CD4-positive, alpha-beta T cell (primary cell): ENCODE data around the gene RXFP4. TPM values are rescaled to one million over a fixed set of nuclear protein-coding genes. Genes with fewer than 3 reads are reported as not detected.

ENCODE experiments used
- ATAC-seq: fragments of 200-7000 bp; cut with Tn5 transposase; one replicate; pipeline ENCODE4 v1.10.0; 2022; ENCODE audit warnings: mild to moderate bottlenecking; ENCODE audit not compliant: poor library complexity
- CTCF ChIA-PET: fragments of 350-600 bp; sonication (Branson Sonifier 250); formaldehyde crosslinking; loops from one replicate; lab custom pipeline; 2021; ENCODE audit warnings: antibody characterized with exemption, inconsistent platforms; lab: Charles Lee
- POLR2A ChIA-PET: fragments of 350-600 bp; sonication (Branson Sonifier 250); formaldehyde crosslinking; loops from one replicate; lab custom pipeline; 2021; ENCODE audit warnings: antibody characterized with exemption, inconsistent platforms; lab: Charles Lee
- DNase-seq, 14 experiments: peaks; one replicate each; pipeline ENCODE4 v3.0.0-alpha.2; 2013 to 2020; ENCODE audit warnings: mixed read lengths in 2 of 14
- H3K27ac ChIP-seq, 2 donors: one replicate each; pipeline versions ENCODE4 v1.5.1 to v1.7.0; 2013; ENCODE audit warnings: low read length in 2 of 2, low read depth in 1 of 2, mild to moderate bottlenecking in 1 of 2
- H3K27me3 ChIP-seq, 2 experiments: 1 replicate in 1 of 2; 2 replicates in 1 of 2; pipeline versions ENCODE4 v1.6.1 to v1.7.0; 2013; ENCODE audit warnings: low read length in 2 of 2, control low read depth in 1 of 2, mild to moderate bottlenecking in 1 of 2, moderate library complexity in 1 of 2; ENCODE audit not compliant: insufficient read depth in 2 of 2, control insufficient read depth in 1 of 2
- H3K36me3 ChIP-seq: one replicate; pipeline ENCODE4 v1.6.1; 2013; ENCODE audit warnings: low read length, control low read depth; ENCODE audit not compliant: insufficient read depth
- H3K4me1 ChIP-seq: one replicate; pipeline ENCODE4 v1.6.1; 2013; ENCODE audit warnings: low read length, control low read depth; ENCODE audit not compliant: insufficient read depth
- H3K4me3 ChIP-seq: one replicate; pipeline ENCODE4 v1.5.1; 2013; ENCODE audit warnings: mild to moderate bottlenecking, low read length, moderate library complexity
- H3K9me3 ChIP-seq, 2 experiments: 1 replicate in 1 of 2; 2 replicates in 1 of 2; pipeline versions ENCODE4 v1.6.1 to v1.7.0; 2013; ENCODE audit warnings: low read length in 2 of 2, mild to moderate bottlenecking in 2 of 2, control low read depth in 1 of 2, moderate library complexity in 1 of 2; ENCODE audit not compliant: control insufficient read depth in 1 of 2, insufficient read depth in 1 of 2
- H3K27ac Mint-ChIP-seq: one replicate; pipeline ENCODE4 v1.8.0; 2020; ENCODE audit warnings: mixed read lengths
- H3K27me3 Mint-ChIP-seq: one replicate; pipeline ENCODE4 v1.8.0; 2021; ENCODE audit warnings: mixed read lengths
- H3K36me3 Mint-ChIP-seq: one replicate; pipeline ENCODE4 v1.8.0; 2021; ENCODE audit warnings: low read depth, mixed read lengths
- H3K4me1 Mint-ChIP-seq: one replicate; pipeline ENCODE4 v1.8.0; 2021; ENCODE audit warnings: low read depth, mixed read lengths
- H3K4me3 Mint-ChIP-seq: one replicate; pipeline ENCODE4 v1.8.0; 2020; ENCODE audit warnings: mild to moderate bottlenecking, mixed read lengths
- H3K9me3 Mint-ChIP-seq: one replicate; pipeline ENCODE4 v1.8.0; 2020; ENCODE audit warnings: mixed read lengths
- intact Hi-C, 2 experiments: fragments of 100-400 bp; cut with DNase I in 1 of 2; cut with micrococcal nuclease in 1 of 2; formaldehyde crosslinking; loops; one replicate each; pipeline versions ENCODE4 v1.15.1 to v1.9.0; 2023 to 2025; cut with DNase I, micrococcal nuclease
- microRNA-seq: library from miRNA; unstranded; fragments of <30 nt; microRNA quantifications from one replicate; pipeline ENCODE4 v1.2.0, GENCODE V29; 2021; ENCODE audit warnings: borderline microRNAs expressed, borderline replicate concordance
- total RNA-seq, 174 experiments: library from RNA in 2 of 174; stranded (reverse) in 2 of 174; gene quantifications; one replicate each; pipeline ENCODE4 v1.2.3 and lab custom pipeline; 2021 to 2026
- TF ChIP-seq, protein P1 (sequence below): fragments of 200-600 bp; IDR thresholded peaks from one replicate; pipeline ENCODE4 v1.8.0; 2022; ENCODE audit warnings: antibody characterized with exemption, mild to moderate bottlenecking

RXFP4 gene
- total RNA-seq, 2 experiments from 2014 or later: not detected

DNA sequence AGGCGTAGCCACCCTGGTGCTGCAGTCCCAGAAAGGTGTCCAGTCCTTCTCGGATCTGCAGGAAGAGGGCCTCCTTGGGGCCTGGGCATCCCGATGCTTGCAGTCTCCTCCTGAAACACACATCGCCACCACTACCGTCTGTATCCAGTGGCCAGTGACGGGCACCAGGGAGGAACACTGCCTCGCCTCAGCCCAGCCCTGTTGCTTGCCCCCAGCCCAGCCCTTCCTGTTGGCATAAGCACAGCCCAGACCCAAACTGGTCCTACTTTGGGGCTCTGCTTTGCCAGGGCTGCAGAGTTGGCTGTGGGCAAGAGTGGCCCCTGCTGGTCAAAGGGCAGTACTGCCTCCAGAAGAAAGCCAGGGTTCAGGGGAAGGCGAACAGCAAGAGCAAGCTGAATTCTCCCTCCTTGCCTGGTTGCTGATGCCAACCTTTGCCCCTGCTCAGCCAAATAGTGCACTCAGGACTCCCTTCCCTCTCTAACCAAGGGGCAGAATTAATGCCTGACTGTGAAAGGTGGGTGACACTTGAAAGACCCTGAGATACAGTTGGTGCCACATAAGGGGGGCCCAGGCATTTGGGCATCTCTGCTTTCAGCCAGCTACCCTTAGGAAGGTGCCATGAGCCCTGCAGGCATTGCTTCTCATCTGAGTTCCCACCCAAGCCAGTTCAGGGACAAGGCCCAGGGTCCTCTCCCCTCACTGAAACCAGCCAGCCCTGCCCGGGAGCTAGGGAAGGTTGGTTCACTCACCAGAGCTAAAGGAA lies 48.0 kb downstream of the RXFP4 start:
- TF ChIP-seq, protein P1, sequence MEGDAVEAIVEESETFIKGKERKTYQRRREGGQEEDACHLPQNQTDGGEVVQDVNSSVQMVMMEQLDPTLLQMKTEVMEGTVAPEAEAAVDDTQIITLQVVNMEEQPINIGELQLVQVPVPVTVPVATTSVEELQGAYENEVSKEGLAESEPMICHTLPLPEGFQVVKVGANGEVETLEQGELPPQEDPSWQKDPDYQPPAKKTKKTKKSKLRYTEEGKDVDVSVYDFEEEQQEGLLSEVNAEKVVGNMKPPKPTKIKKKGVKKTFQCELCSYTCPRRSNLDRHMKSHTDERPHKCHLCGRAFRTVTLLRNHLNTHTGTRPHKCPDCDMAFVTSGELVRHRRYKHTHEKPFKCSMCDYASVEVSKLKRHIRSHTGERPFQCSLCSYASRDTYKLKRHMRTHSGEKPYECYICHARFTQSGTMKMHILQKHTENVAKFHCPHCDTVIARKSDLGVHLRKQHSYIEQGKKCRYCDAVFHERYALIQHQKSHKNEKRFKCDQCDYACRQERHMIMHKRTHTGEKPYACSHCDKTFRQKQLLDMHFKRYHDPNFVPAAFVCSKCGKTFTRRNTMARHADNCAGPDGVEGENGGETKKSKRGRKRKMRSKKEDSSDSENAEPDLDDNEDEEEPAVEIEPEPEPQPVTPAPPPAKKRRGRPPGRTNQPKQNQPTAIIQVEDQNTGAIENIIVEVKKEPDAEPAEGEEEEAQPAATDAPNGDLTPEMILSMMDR: peak; percentile 91
- ATAC-seq (peak; percentile 100), DNase-seq (peak; percentile 67 to 89 (median 76))
- H3K4me1 Mint-ChIP-seq: peaks cover 11% of the 10 kb centered on the region
- ChIA-PET CTCF (interaction anchor here (0.6 to 1.8 kb wide), 26 partner anchors 9 to 114 kb away, joined by 3 to 13 read pairs (median 4); partner anchors contain the start of genes ARHGEF2, KHDC4 and RIT1), POLR2A (interaction anchor here (0.6 to 1.8 kb wide), 11 partner anchors 13 to 68 kb away, joined by 3 to 13 read pairs (median 4); partner anchors contain the start of gene KHDC4)
- no peak overlapping the region for H3K27ac ChIP-seq
- no peaks in the 10 kb centered on the region for H3K36me3 Mint-ChIP-seq
- peaks cover 15% of the 10 kb centered on the region for H3K4me1 ChIP-seq
- H3K27ac Mint-ChIP-seq: no peak overlapping the region
- H3K9me3 ChIP-seq: no peaks in the 10 kb centered on the region
- intact Hi-C loops: loop anchor here (1.0 to 2.0 kb wide), 4 partner anchors 11 to 55 kb away; partner anchors contain the start of genes ARHGEF2 (in 1 of the 2) and KHDC4 (in 1 of the 2)
- H3K36me3 ChIP-seq: no peaks in the 10 kb centered on the region
- no peak overlapping the region for H3K4me3 ChIP-seq
- no peaks in the 10 kb centered on the region for H3K27me3 ChIP-seq
- H3K27me3 Mint-ChIP-seq: no peaks in the 10 kb centered on the region
- H3K9me3 Mint-ChIP-seq: no peaks in the 10 kb centered on the region
- H3K4me3 Mint-ChIP-seq: no peak overlapping the region

DNA sequence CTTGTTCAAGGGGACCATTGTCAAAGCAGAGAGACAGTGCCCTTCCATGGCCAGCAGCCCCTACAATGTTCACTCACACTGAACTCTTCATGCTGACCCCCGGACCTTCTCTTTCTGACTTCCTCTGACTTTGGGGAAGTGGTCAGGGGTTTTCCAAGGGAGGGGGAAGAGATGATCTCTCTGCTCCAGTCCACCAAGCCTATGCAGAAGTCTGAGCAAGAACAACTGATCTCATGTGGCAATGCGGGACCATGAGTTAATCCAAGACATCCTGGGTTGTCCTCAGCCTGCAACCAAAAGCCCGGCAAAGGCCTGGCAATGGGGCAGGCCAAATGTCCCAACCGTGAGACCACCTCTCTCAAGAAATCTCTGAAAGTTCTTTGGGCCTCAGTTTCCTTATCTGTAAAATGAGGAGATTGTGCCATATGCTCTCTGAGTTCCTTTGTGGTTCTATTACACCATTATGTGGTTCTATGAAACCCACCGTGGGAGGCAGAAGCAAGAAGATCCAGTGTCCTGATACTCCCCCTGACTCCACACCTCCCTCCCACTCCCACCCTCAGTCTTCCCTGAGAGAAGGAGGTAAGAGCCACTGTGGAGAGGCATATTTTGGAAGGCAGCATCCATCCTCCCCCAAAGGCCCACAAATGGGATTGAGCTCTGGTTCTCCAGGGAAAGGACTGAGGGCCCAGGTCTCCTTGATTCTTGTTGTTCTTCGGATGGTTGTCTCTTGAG lies 48.7 kb downstream of the RXFP4 start:
- TF ChIP-seq, protein P1: no peak
- CTCF ChIA-PET: interaction anchor here (0.5 to 1.8 kb wide), 26 partner anchors 10 to 115 kb away, joined by 3 to 13 read pairs (median 4); partner anchors contain the start of genes ARHGEF2, KHDC4 and RIT1
- intact Hi-C loops: no loop called here

More for the DNA sequence above, 48.7 kb downstream of the RXFP4 start:
- Histone ChIP-seq H3K4me3 (no peak overlapping the region), H3K36me3 (no peaks in the 10 kb centered on the region), H3K27ac (no peak overlapping the region), H3K27me3 (no peaks in the 10 kb centered on the region), H3K9me3 (no peaks in the 10 kb centered on the region), H3K4me1 (peaks cover 13% of the 10 kb centered on the region)
- H3K9me3 Mint-ChIP-seq: no peaks in the 10 kb centered on the region
- ATAC-seq (no peak), DNase-seq (peak in 2 of 14 experiments; percentile 66 to 73)
- H3K4me3 Mint-ChIP-seq: no peak overlapping the region
- POLR2A ChIA-PET: interaction anchor here (0.6 to 1.8 kb wide), 10 partner anchors 14 to 69 kb away, joined by 3 to 13 read pairs (median 4); partner anchors contain the start of gene KHDC4
- peaks cover 9% of the 10 kb centered on the region for H3K4me1 Mint-ChIP-seq
- no peaks in the 10 kb centered on the region for H3K27me3 Mint-ChIP-seq
- no peaks in the 10 kb centered on the region for H3K36me3 Mint-ChIP-seq
- H3K27ac Mint-ChIP-seq: no peak overlapping the region

Small RNA genes within 50 kb of the gene (microRNA-seq; reads per million reads assigned to microRNA genes)
- not detected for gene MIR6738

Other genes with a start within 250 kb of the RXFP4 start
- 10 to 100 TPM; 71.0 to 77.0 TPM for gene GON4L, start 84.4 kb upstream of the RXFP4 start, total RNA-seq
- gene SYT11, start 82.1 kb upstream of the RXFP4 start, total RNA-seq: 1 to 10 TPM; 6.1 to 6.3 TPM
- gene RIT1, start 30.3 kb upstream of the RXFP4 start, total RNA-seq: 10 to 100 TPM; 66.2 to 67.0 TPM
- gene KHDC4, start 7.2 kb upstream of the RXFP4 start, total RNA-seq: 10 to 100 TPM; 56.6 to 60.8 TPM
- gene ARHGEF2, start 36.9 kb downstream of the RXFP4 start, total RNA-seq: 10 to 100 TPM; 54.8 to 62.4 TPM
- gene SSR2, start 79.3 kb downstream of the RXFP4 start, total RNA-seq: 100 to 1,000 TPM; 223 to 225 TPM
- gene UBQLN4, start 112.2 kb downstream of the RXFP4 start, total RNA-seq: 10 to 100 TPM; 10.6 to 11.9 TPM
- 1 to 10 TPM; 7.0 to 8.7 TPM for gene LAMTOR2, start 113.1 kb downstream of the RXFP4 start, total RNA-seq
- gene RAB25, start 119.5 kb downstream of the RXFP4 start, total RNA-seq: 1 to 10 TPM in 1 of 2 experiments, under 1 TPM in 1; 0.58 to 1.3 TPM
- under 1 TPM; 0.27 to 0.36 TPM for gene MEX3A, start 140.8 kb downstream of the RXFP4 start, total RNA-seq
- gene LMNA, start 173.1 kb downstream of the RXFP4 start, total RNA-seq: 100 to 1,000 TPM; 435 to 455 TPM
- gene SEMA4A, start 211.9 kb downstream of the RXFP4 start, total RNA-seq: 10 to 100 TPM in 1 of 2 experiments, 1 to 10 TPM in 1; 9.4 to 10.1 TPM